GM18499 (cell line): ENCODE measurements around the gene ZDHHC8.

Experiments
- ATAC-seq: cut with Tn5 transposase; IDR thresholded peaks from one replicate; pipeline ENCODE4 v1.9.1; 2021; ENCODE audit warnings: moderate number of reproducible peaks; ENCODE audit not compliant: insufficient read depth, unreplicated experiment

Gene ZDHHC8

GRCh38 chr22:20127869-20128618 is 3.6 kb upstream of the ZDHHC8 start:
- no peak for ATAC-seq

GRCh38 chr22:20128619-20128901 is 3.0 kb upstream of the ZDHHC8 start:
- no peak for ATAC-seq

DNA sequence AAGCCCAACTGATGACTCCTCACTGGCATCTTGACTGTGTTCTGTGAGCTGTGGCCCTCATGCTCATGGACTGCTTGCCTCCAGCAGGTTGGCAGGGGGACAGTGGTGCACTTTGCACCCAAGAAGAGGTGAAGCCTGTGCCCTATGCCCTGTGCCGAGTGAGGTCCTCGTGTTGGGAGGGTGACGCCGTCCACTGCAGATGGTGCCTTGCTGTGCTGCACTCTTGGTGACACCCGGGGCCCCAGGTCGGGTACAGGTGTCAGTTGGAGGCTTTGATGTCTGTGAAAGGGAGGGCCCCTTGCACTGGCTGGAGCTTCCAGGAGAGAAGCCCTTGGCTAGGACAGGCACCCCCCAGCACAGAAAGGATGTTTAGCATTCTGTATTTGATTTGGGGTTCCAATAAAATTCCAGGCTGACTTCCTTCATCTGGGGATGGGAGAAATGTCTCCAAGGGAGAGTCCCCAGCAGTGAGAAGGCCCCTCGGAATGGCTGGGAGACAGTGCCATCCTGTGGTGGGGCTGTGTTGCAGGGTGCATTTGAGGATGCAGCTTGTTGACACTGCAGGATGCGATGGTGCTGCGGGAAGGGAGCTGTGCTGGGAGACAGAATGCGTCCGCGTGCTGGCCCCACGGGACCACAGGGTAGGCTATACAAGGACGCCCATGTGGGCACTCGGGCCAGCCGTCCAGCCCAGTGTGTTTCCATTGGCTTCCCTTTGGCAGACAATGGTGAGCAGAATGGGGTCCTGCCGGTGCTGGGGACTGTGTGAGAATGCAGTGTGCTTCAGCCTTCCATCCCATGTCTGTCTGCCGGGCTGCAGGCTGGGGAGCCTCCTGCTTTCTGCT is 2.5 kb upstream of the ZDHHC8 start:
- no peak for ATAC-seq

DNA sequence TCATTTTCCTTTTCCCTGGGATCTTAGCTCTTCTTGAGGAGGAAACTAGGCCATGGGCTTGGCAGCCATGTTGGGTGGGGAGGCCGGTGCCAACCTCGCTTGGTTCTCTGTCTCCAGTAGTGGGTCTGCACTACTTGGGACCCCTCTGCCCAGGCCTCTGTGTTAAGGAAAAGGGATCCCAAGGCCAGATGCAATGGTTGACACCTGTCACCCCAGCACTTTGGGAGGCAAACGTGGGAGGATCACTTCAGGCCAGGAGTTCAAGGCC is 1.9 kb upstream of the ZDHHC8 start:
- no peak for ATAC-seq

DNA sequence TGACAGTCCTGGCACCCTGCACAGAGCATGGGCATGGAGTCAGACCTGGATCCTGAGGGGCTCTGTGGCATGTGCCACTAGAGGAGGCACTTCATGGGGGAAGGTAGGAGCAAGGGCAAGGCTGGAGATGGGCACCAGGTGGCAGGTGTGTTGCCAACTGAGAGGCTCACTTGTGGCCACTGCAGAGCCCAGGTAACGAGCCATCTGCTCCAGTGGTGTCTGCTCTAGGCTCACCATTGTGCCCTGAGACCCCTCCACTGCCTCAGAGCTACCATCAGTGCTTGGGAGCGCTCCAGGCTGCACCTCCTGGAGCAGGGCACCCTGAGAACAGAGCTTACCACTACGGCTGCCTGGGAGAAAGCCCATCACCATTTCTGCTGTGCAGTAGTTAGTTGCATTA is 1.3 kb upstream of the ZDHHC8 start:
- ATAC-seq: no peak

DNA sequence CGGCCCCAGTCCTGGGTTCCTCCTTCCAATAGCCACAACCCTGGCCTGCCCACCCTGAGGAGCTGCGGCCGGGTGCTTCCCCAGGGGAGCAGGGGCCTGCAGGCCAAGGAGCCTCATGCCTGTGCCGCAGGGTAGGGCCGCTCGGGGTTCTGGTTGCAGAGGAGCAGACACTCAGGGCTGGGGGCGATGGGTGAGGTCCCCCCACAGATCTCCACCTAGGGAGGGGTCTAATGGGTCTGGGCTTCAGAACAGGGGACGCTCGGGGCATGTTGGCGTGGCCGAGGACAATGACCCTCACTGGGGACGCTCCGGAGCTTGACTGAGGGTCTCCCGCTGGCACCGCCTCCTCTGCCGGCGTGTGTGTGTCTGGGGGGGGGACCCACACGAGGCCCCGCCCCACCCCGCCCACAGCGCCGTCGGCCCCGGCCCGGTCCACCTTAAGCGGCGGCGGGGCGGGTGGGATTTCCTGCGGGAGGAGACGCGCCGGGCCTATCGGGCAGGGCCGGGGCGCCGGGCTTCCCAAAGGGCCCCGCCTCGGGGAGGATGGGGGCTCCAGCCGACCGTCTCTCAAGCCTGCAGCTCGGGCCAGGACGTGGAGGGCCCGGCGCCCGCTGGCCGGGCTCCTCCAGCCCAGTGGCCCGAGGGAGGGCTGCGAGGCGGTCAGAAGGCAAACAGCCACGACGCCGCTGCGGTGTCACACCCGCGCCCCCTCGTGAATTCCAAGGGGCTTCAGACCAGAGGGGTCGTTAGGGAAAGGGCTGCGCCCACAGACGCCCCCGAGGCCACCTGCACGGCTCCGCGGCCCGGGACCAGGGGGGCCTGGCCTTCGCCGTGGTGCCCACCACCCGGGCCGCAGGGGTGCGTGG is 640 bp upstream of the ZDHHC8 start:
- ATAC-seq: no peak

DNA sequence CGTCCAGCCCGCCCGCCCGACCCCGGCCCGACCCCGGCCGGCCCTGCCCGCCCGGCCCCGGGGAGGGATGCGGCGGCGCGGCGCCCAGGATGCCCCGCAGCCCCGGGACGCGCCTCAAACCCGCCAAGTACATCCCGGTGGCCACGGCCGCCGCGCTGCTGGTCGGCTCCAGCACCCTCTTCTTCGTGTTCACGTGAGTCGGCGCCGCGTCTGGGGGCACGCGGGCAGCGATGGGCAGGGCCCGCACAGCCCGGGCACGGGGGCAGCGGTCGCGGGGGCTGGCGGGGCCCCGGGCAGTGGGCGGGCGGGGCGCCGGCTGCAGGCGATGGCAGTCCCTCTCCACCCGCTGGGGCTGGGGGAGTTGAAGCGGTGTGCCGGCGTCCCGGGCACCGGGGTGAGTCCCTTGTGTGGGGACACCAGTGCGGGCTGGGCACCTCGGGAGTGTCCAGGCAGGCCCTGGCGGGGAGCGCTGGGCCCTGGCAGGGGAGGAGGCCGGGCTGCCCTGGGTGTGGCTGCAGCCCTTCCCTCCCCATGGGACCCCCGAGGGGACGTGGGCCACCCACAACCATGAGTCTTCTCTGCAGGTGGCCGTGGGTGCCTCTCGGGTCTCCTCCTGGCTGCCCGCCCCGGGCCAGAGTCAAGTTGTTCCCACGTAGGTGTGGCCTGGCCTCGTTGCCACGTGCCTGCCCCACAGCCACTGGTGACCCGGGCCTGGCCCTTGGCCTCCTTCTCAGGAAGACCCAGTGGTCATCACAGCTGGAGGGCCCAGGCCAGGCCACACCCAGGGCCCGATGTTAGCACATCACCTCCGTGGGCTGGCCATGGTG is 468 bp downstream of the ZDHHC8 start:
- ATAC-seq: no peak

- ATAC-seq: no peak
These were observed 1.2 kb downstream of the ZDHHC8 start for GRCh38 chr22:20132686-20133246.

- ATAC-seq: no peak
These were observed 2.4 kb downstream of the ZDHHC8 start for GRCh38 chr22:20133930-20134549.

DNA sequence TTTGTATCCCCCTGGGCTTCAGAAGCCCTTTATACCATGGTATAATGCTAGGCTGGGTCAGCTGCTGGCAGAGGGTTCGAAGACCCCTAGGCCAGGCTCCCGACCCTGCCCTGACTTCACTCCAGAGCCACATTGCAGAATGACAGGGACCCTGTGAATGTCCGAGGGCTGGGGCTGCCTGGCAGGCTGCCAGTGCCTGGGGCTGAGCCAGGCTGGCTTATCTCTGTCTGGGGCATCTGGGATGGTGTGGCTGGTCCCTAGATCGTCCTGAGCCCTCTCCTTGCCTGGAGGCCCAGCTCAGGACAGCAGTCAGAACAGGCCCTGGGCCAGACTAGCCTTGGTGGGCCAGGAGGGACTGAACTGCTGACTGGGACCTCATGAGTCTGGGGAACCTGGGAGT is 3.7 kb downstream of the ZDHHC8 start:
- no peak for ATAC-seq

GRCh38 chr22:20135806-20136602 is 4.4 kb downstream of the ZDHHC8 start:
- ATAC-seq: no peak

GRCh38 chr22:20136603-20136873 is 4.9 kb downstream of the ZDHHC8 start:
- no peak for ATAC-seq

GRCh38 chr22:20137113-20137512 is 5.5 kb downstream of the ZDHHC8 start:
- ATAC-seq: no peak

DNA sequence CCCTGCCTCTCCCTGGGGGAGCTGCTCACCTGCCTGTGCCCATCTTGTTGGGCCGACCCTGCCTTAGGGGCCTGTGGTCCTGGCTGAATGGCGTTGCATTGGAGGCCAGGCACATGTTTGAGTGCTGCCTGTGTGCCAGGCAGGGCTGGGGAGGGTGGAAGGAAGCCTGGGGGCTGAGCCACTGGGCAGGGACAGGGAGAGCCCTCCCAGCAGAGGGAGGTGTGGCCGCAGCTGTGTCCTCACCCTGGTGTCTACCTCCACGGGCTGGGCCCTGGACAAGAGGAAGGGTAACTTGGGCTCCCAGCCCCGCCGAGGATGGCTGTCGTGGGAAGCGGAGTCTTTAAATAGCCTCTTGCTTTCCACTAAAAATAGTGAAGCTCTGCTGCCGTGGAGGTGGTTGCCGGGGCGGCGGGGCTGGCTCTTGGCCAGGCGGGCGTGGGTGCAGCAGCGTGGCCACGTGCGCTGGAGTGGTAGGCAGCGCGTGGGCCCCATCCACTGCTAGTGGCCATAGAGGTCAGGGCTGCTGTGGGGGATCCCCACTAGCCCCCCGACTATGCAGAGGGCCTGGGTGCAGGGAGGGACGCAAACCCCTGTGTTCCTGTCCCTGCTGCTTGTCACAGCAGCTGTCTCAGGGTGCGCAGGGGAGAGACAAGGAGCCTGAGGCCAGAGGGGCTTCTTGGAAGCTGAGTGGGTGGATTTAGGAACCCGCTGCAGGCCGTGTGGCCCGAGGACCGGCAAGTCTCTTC is 6.2 kb downstream of the ZDHHC8 start:
- no peak for ATAC-seq

GRCh38 chr22:20138417-20138738 is 6.8 kb downstream of the ZDHHC8 start:
- ATAC-seq: no peak

DNA sequence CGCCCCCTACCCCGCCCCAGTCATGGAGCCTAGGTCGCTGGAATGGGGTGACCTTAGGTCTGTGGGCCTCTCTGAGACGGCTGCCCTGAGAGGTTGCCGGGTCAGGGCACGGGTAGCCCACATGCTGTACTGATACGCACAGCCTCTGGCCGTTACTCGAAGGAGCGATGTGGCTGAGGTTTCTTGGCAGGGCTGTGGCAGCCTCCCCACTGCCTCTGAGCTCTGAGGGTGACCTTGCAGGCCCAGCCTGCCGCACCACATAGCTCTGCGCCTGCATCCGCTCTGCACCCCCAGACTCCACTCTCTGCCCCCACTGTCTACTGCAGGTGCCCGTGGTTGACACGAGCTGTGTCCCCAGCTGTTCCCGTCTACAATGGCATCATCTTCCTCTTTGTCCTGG is 7.3 kb downstream of the ZDHHC8 start:
- ATAC-seq: no peak

DNA sequence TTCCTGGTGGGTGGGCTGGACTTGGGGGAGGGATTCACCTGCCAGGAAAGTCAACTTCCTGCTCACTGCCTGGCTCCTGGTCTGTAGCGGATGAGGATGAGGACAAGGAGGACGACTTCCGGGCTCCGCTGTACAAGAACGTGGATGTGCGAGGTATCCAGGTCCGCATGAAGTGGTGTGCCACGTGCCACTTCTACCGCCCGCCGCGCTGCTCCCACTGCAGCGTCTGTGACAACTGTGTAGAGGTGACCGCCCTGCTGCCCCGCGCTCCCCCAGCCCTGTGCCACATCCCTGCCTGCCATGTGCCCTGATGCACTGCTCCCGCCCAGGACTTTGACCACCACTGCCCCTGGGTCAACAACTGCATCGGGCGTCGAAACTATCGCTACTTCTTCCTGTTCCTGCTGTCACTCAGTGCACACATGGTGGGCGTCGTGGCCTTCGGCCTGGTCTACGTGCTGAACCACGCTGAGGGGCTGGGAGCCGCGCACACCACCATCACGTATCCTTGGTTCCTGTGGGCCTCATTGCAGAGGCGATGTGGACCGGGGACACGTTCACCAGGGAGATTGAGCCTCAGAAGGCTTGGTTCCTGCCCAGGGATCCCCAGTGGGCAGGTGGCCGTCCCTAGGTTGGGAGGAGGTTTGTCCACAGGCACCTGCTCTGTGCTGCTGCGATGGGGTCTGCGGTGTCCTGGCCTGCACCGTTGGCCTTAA is 7.9 kb downstream of the ZDHHC8 start:
- ATAC-seq: no peak

GRCh38 chr22:20140107-20140445 is 8.5 kb downstream of the ZDHHC8 start:
- ATAC-seq: no peak
